K562 (cell line): ENCODE measurements around the gene PATE4. TPM values are rescaled to one million over a fixed set of nuclear protein-coding genes. Genes with fewer than 3 reads are reported as not detected.
A peak's percentile ranks its signal among the peaks of the same experiment; 100 is the strongest.

ENCODE experiments used
- CBX2 ChIP-seq: fragments of 200-600 bp; sonication (generic); IDR thresholded peaks from one replicate; pipeline ENCODE4 v1.6.1; 2012; ENCODE audit warnings: mild to moderate bottlenecking, low read length, inconsistent platforms; ENCODE audit not compliant: insufficient read depth, poor library complexity, severe bottlenecking
- FOXM1 ChIP-seq, 2 experiments: fragments of 450-650 bp in 1 of 2; sonication (generic) in 1 of 2; formaldehyde crosslinking in 1 of 2; IDR thresholded peaks; 2 replicates each; pipeline versions ENCODE4 v1.6.1 to v1.9.0; 2017 to 2022; ENCODE audit warnings: low read depth in 2 of 2, mild to moderate bottlenecking in 2 of 2, missing genetic modification reagents in 1 of 2, moderate library complexity in 1 of 2
- MCM7 ChIP-seq, 2 experiments: fragments of 450-650 bp; IDR thresholded peaks; 2 replicates each; pipeline ENCODE4 v1.6.1; 2016 to 2018
- REST ChIP-seq, 2 experiments: fragments of 450-650 bp; formaldehyde crosslinking in 1 of 2; IDR thresholded peaks; 2 replicates each; pipeline versions ENCODE4 v1.4.0 to v1.6.1; 2014 to 2020; ENCODE audit warnings: mild to moderate bottlenecking in 2 of 2, borderline replicate concordance in 1 of 2, low read depth in 1 of 2
- TARDBP ChIP-seq: fragments of 450-650 bp; IDR thresholded peaks from 2 replicates; pipeline ENCODE4 v1.6.1; 2016
- TSC22D4 ChIP-seq: fragments of 450-650 bp; IDR thresholded peaks from 2 replicates; pipeline ENCODE4 v1.6.1; 2016; ENCODE audit warnings: missing genetic modification characterization, missing biosample characterization, control low read depth
- U2AF2 ChIP-seq: fragments of 200-400 bp; formaldehyde crosslinking; optimal IDR thresholded peaks from 2 replicates; pipeline ENCODE3; 2017; ENCODE audit warnings: low read depth, mild to moderate bottlenecking, low read length
- polyA plus RNA-seq, 8 experiments: library from polyadenylated mRNA; depleted of rRNA in 4 of 8; stranded (reverse) in 5 of 8; unstranded in 3 of 8; fragments of >200 nt; fragmentation: Nextera tagmentation in 2 of 8; fragmentation: Illumina TruSeq in 1 of 8; extraction: Ambion mirVana in 2 of 8; extraction: Trizol in 1 of 8; gene quantifications; 2 replicates each; pipeline versions ENCODE4 v1.2.1 to v1.2.3, GENCODE V29; 2011 to 2014; ENCODE audit warnings: inconsistent platforms in 1 of 8, missing spikeins in 1 of 8
- total RNA-seq, 7 experiments: library from RNA; depleted of rRNA in 6 of 7; stranded (reverse); fragments of >200 nt in 6 of 7; fragmentation: Illumina TruSeq in 2 of 7; extraction: Trizol in 2 of 7; gene quantifications; 2 replicates each; pipeline versions ENCODE4 v1.2.1 to v1.2.3, GENCODE V29; 2011 to 2021; ENCODE audit warnings: low replicate concordance in 1 of 7
- TF ChIP-seq, protein P1 (sequence below): IDR thresholded peaks from 2 replicates; pipeline ENCODE4 v1.6.1; 2011; ENCODE audit warnings: borderline replicate concordance, low read depth, mild to moderate bottlenecking, moderate library complexity, low read length; ENCODE audit not compliant: insufficient read depth, poor library complexity, severe bottlenecking
- TF ChIP-seq, protein P2 (sequence below), 2 experiments: fragments of 450-650 bp; IDR thresholded peaks; 2 replicates each; pipeline ENCODE4 v1.6.1; 2016

The PATE4 gene
- total and polyA plus RNA-seq, 9 of the 15 experiments (the other 6 are each of a cell fraction or from before 2014, with no cell fraction given): not detected

- TF ChIP-seq, protein P1, sequence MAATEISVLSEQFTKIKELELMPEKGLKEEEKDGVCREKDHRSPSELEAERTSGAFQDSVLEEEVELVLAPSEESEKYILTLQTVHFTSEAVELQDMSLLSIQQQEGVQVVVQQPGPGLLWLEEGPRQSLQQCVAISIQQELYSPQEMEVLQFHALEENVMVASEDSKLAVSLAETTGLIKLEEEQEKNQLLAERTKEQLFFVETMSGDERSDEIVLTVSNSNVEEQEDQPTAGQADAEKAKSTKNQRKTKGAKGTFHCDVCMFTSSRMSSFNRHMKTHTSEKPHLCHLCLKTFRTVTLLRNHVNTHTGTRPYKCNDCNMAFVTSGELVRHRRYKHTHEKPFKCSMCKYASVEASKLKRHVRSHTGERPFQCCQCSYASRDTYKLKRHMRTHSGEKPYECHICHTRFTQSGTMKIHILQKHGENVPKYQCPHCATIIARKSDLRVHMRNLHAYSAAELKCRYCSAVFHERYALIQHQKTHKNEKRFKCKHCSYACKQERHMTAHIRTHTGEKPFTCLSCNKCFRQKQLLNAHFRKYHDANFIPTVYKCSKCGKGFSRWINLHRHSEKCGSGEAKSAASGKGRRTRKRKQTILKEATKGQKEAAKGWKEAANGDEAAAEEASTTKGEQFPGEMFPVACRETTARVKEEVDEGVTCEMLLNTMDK: no peak
- TF ChIP-seq, protein P2, sequence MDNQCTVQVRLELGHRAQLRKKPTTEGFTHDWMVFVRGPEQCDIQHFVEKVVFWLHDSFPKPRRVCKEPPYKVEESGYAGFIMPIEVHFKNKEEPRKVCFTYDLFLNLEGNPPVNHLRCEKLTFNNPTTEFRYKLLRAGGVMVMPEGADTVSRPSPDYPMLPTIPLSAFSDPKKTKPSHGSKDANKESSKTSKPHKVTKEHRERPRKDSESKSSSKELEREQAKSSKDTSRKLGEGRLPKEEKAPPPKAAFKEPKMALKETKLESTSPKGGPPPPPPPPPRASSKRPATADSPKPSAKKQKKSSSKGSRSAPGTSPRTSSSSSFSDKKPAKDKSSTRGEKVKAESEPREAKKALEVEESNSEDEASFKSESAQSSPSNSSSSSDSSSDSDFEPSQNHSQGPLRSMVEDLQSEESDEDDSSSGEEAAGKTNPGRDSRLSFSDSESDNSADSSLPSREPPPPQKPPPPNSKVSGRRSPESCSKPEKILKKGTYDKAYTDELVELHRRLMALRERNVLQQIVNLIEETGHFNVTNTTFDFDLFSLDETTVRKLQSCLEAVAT (IDR thresholded peaks at IDR 0.05): peak in 1 of 2 experiments; percentile 95; a peak in 2 of 4 replicates
- TF ChIP-seq FOXM1 (IDR thresholded peaks at IDR 0.05; ENCODE audit: low read depth): peak; percentile 98
- 0 out of 2 replicates have a peak, but pooled peaks have one; percentile 39 for TF ChIP-seq FOXM1 (CRISPR knock-in tag; IDR thresholded peaks at IDR 0.05; ENCODE audit: low read depth)
- no peak for TF ChIP-seq TSC22D4 (tag)
- TF ChIP-seq MCM7 (IDR thresholded peaks at IDR 0.05): no peak
- TF ChIP-seq REST (IDR thresholded peaks at IDR 0.05; ENCODE audit: borderline replicate concordance): no peak
- peak; percentile 62; the same call in 1 of the 2 replicates for TF ChIP-seq REST (CRISPR knock-in tag; IDR thresholded peaks at IDR 0.05; ENCODE audit: low read depth)
- no peak for TF ChIP-seq CBX2
- no peak for TF ChIP-seq U2AF2
- TF ChIP-seq TARDBP: no peak
Measured at GRCh38 chr11:125887373-125888324, 54.5 kb downstream of the PATE4 start, which contains the start of gene HYLS1 (continued).
